Mononuclear cell (primary cell): ENCODE results near the gene C12orf75. TPM values are rescaled to one million over a fixed set of nuclear protein-coding genes. Genes with fewer than 3 reads are reported as not detected.

ENCODE experiments used
- H3K27me3 ChIP-seq: 2 replicates; pipeline ENCODE4 v1.6.0; 2011; ENCODE audit warnings: low read length, control low read depth; ENCODE audit not compliant: insufficient read depth
- H3K4me1 ChIP-seq: 2 replicates; pipeline ENCODE4 v1.5.1; 2011; ENCODE audit warnings: mild to moderate bottlenecking, low read length, control low read depth; ENCODE audit not compliant: insufficient read depth
- H3K4me3 ChIP-seq: 2 replicates; pipeline ENCODE4 v1.5.1; 2011; ENCODE audit warnings: mild to moderate bottlenecking, low read length, moderate library complexity
- H3K9me3 ChIP-seq: 2 replicates; pipeline ENCODE4 v1.5.1; 2011; ENCODE audit warnings: low read depth, mild to moderate bottlenecking, control low read depth, low read length
- total RNA-seq: library from RNA; depleted of rRNA; stranded (reverse); fragments of >200 nt; gene quantifications from one replicate; pipeline ENCODE4 v1.2.3, GENCODE V29; 2012

C12orf75 gene
- total RNA-seq, 1 donor = 39.8 TPM

DNA sequence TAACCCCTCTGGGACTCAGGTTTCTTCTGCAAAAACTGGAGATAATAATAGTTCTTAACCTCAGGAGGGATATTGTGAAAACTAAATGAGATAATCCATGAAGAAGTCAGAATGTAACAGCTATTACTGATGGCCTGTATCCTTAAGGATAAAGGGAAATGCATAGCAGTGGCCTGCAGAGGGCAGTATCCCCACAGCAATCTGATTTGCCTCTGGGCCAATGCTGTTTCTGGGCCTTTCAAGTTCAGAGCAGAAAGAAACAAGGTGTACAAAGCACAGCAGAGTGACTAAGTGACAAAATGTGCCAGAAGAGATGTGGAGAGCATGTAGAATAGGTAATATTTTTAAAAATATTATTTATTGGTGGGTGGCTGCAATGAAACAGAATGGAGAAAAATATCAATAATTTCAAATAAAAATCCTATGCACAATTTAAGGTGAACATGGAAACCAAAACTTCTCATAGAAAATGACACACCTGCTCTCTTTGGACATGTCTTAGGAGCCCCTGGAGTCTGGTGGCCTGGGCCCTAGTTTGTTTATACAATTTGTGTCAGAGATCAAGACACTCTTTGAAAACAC lies 90.3 kb downstream of the C12orf75 start:
- no peak overlapping the region for H3K4me3 ChIP-seq
- no peaks in the 10 kb centered on the region for H3K27me3 ChIP-seq
- no peaks in the 10 kb centered on the region for H3K9me3 ChIP-seq
- H3K4me1 ChIP-seq = no peaks in the 10 kb centered on the region

Other genes with a start within 250 kb of the C12orf75 start
- under 0.01 TPM for gene ALDH1L2, start 246.2 kb upstream of the C12orf75 start, total RNA-seq
- 71.0 TPM for gene WASHC4, start 223.0 kb upstream of the C12orf75 start, total RNA-seq
- gene APPL2, start 94.5 kb upstream of the C12orf75 start, total RNA-seq = 46.3 TPM